ENCODE measurements around the gene N4BP2. TPM values are rescaled to one million over a fixed set of nuclear protein-coding genes. Genes with fewer than 3 reads are reported as not detected.
"Not testable (repeated sequence)": the region's sequence is repeated elsewhere in the genome, so short reads cannot be mapped to it uniquely, and the experiment has no call there.

The N4BP2 gene
- total and polyA plus RNA-seq, 7 experiments from 2014 or later = 12.9 to 37.2 (median 19.4) TPM

DNA sequence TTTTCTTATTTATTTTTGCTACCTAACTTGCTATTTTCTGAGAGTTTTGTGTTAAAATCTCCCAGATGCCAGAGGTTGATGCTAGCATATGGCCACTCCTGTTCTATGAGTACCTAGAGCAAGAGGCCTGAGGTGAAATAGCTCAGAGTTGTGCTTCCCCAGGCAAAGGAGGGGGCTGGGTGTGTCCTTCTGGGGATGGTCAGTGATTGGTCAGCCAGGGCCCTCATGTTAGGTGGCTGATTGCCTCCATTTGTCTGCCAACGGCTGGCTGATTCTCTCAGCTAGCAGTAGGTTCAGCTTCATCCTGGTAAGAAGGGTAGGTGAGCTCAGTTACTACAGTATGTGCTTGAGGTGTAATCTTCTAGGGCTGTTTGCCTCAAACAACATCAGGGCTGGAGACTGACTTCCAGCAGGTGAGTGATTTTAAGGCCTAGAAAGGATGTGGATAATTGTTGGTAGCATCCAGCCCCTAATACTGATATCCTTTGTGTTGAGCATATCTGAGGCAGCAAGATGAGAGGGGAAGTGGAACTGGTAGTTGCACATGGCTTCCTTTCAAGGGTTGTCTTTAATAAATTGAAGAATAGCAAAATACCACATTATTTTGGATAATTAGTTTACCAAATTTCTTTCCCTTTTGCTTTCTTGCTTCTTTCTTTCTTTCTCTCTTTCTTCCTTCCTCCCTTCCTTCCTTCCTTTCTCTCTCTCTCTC, 77.7 kb downstream of the N4BP2 start:
- ChIA-PET CTCF (interaction anchor here (0.8 kb wide), 1 partner anchor 75 kb away, joined by 4 read pairs; no protein-coding TSS in a partner anchor), POLR2A (interaction anchor here (0.8 kb wide), 1 partner anchor 40 kb away, joined by 3 read pairs; no protein-coding TSS in a partner anchor)
- H3K9me3 ChIP-seq (ENCODE audit: control insufficient read depth in 2 of 3, low read length in 3 of 3) = no peaks in the 10 kb centered on the region
- Mint-ChIP-seq H3K4me3 (no peak overlapping the region), H3K36me3 (peaks cover 19 to 37% (median 31%) of the 10 kb centered on the region in 5 donors), H3K4me1 (peaks cover 8 to 23% (median 12%) of the 10 kb centered on the region in 7 donors), H3K9me3 (no peaks in the 10 kb centered on the region), H3K27ac (no peak overlapping the region), H3K27me3 (no peaks in the 10 kb centered on the region)
- ATAC-seq (no peak), DNase-seq (no peak)
- H3K27me3 ChIP-seq (ENCODE audit: control insufficient read depth in 2 of 2, insufficient read depth in 2 of 2, low read length in 2 of 2) = no peaks in the 10 kb centered on the region
- no peak overlapping the region for H3K27ac ChIP-seq (ENCODE audit: low read depth, low read length)
- intact Hi-C loops (cut with micrococcal nuclease) = no loop called here
- no peak overlapping the region for H3K4me3 ChIP-seq (ENCODE audit: low read length)
- H3K4me1 ChIP-seq (ENCODE audit: control insufficient read depth in 2 of 2, insufficient read depth in 2 of 2, low read length in 2 of 2) = no peaks in the 10 kb centered on the region
- peaks cover 0 to 15% (median 4%) of the 10 kb centered on the region in 3 experiments for H3K36me3 ChIP-seq (ENCODE audit: control insufficient read depth in 2 of 3, insufficient read depth in 3 of 3, low read length in 3 of 3)

DNA sequence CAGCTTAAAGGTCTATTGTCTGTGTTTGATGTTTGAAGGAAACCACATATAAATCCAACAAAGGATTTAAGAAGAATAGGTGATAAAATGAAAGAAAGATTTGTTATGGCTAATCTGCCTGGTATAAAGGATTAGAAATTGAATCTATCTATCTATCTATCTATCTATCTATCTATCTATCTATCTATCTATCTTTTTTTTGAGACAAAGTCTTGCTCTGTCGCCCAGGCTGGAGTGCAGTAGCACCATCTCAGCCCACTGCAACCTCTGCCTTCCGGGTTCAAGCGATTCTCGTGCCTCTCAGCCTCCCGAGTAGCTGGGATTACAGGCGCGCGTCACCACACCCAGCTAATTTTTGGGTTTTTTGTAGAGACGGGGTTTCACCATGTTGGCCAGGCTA, 79.6 kb downstream of the N4BP2 start:
- Mint-ChIP-seq H3K36me3 (peaks cover 18 to 40% (median 34%) of the 10 kb centered on the region in 5 donors), H3K4me1 (peaks cover 8 to 26% (median 16%) of the 10 kb centered on the region in 7 donors)
- H3K27me3 ChIP-seq (ENCODE audit: control insufficient read depth in 2 of 2, insufficient read depth in 2 of 2, low read length in 2 of 2); POLR2A ChIA-PET; H3K4me3 Mint-ChIP-seq; H3K9me3 Mint-ChIP-seq; DNase-seq; H3K27ac Mint-ChIP-seq; intact Hi-C loops (cut with micrococcal nuclease); H3K9me3 ChIP-seq (ENCODE audit: control insufficient read depth in 2 of 3, low read length in 3 of 3); CTCF ChIA-PET; H3K4me3 ChIP-seq (ENCODE audit: low read length); H3K4me1 ChIP-seq (ENCODE audit: control insufficient read depth in 2 of 2, insufficient read depth in 2 of 2, low read length in 2 of 2); H3K27me3 Mint-ChIP-seq; ATAC-seq; H3K27ac ChIP-seq (ENCODE audit: low read depth, low read length): not testable (repeated sequence)
- peaks cover 0 to 14% (median 4%) of the 10 kb centered on the region in 3 experiments for H3K36me3 ChIP-seq (ENCODE audit: control insufficient read depth in 2 of 3, insufficient read depth in 3 of 3, low read length in 3 of 3)

DNA sequence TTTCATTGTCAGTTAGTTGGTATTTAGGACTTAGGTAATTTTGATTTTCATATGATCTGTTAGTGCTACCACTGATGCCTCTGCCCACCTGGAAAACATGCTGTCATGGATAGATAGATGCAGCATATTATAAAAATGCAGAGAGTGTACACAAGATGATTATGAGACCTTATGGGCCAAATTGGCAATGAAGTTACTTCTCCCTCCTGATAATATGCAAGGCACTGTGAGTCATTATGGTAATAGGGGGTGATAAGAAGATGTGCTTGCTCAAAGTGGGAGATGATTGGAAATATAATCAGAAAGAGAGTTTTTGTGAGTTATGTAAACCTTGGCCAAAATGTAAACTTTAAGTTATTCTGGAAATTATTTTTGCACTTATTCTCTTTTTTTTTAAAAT, 83.5 kb downstream of the N4BP2 start:
- Histone ChIP-seq H3K9me3 (ENCODE audit: control insufficient read depth in 2 of 3, low read length in 3 of 3) (no peaks in the 10 kb centered on the region), H3K27ac (ENCODE audit: low read depth, low read length) (no peak overlapping the region), H3K36me3 (ENCODE audit: control insufficient read depth in 2 of 3, insufficient read depth in 3 of 3, low read length in 3 of 3) (peaks cover 0 to 17% (median 4%) of the 10 kb centered on the region in 3 experiments), H3K4me3 (ENCODE audit: low read length) (no peak overlapping the region), H3K4me1 (ENCODE audit: control insufficient read depth in 2 of 2, insufficient read depth in 2 of 2, low read length in 2 of 2) (no peaks in the 10 kb centered on the region), H3K27me3 (ENCODE audit: control insufficient read depth in 2 of 2, insufficient read depth in 2 of 2, low read length in 2 of 2) (no peaks in the 10 kb centered on the region)
- H3K4me1 Mint-ChIP-seq = peaks cover 8 to 26% (median 16%) of the 10 kb centered on the region in 7 donors
- no peak overlapping the region for H3K4me3 Mint-ChIP-seq
- H3K27ac Mint-ChIP-seq = peak overlapping the region in 1 of 9 donors; percentile 23
- H3K9me3 Mint-ChIP-seq = peaks cover 0 to 2% (median 0%) of the 10 kb centered on the region in 11 donors
- DNase-seq (no peak), ATAC-seq (no peak)
- intact Hi-C loops (cut with micrococcal nuclease) = no loop called here
- no peaks in the 10 kb centered on the region for H3K27me3 Mint-ChIP-seq
- H3K36me3 Mint-ChIP-seq = peaks cover 15 to 55% (median 42%) of the 10 kb centered on the region in 5 donors
- CTCF ChIA-PET = no interaction called here
- POLR2A ChIA-PET = interaction anchor here (1.2 kb wide), 1 partner anchor 20 kb away, joined by 3 read pairs; no protein-coding TSS in a partner anchor

DNA sequence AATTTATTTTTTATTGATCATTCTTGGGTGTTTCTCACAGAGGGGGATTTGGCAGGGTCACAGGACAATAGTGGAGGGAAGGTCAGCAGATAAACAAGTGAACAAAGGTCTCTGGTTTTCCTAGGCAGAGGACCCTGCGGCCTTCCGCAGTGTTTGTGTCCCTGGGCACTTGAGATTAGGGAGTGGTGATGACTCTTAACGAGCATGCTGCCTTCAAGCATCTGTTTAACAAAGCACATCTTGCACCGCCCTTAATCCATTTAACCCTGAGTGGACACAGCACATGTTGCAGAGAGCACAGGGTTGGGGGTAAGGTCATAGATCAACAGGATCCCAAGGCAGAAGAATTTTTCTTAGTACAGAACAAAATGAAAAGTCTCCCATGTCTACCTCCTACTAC, 83.9 kb downstream of the N4BP2 start:
- CTCF ChIA-PET = not testable (repeated sequence)
- peaks cover 14 to 51% (median 41%) of the 10 kb centered on the region in 5 donors for H3K36me3 Mint-ChIP-seq

DNA sequence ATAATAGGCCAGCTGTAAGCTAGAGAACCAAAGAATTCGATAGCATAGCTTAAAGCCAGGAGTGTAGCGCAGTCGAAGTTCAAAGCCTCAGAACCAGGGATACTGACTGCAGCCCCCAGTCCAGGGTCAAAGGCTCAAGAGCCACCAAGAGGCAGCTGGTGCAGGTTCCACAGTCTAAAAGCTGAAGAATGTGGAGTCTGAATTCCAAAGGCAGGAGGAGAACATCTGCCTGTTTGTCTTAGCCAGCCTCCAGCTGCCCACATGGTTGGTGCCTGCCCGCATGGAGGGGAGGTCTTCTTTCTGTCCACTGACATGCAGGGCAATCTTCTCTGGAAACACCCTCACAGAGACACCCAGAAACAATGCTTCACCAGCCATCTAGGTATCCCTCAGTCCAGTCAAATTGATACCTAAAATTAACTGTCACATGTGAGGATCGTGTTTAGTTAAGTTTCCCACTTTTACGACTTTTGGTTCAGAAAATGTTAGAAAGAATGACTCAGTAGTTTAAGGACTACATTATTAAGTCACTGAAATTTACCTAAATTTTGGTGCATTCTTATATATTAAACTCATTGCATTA, 87.4 kb downstream of the N4BP2 start:
- Mint-ChIP-seq H3K4me3 (no peak overlapping the region), H3K27me3 (no peaks in the 10 kb centered on the region), H3K36me3 (peaks cover 0 to 28% (median 25%) of the 10 kb centered on the region in 5 donors), H3K9me3 (peaks cover 0 to 2% (median 0%) of the 10 kb centered on the region in 11 donors), H3K27ac (peak overlapping the region in 2 of 9 donors; percentile 34 to 68), H3K4me1 (peaks cover 0 to 4% (median 2%) of the 10 kb centered on the region in 7 donors)
- ChIA-PET CTCF (interaction anchor here (0.9 to 1.4 kb wide), 3 partner anchors 8 to 184 kb away, joined by 3 to 5 read pairs (median 5); no protein-coding TSS in a partner anchor), POLR2A (no interaction called here)
- Histone ChIP-seq H3K27ac (ENCODE audit: low read depth, low read length) (no peak overlapping the region), H3K4me3 (ENCODE audit: low read length) (no peak overlapping the region), H3K27me3 (ENCODE audit: control insufficient read depth in 2 of 2, insufficient read depth in 2 of 2, low read length in 2 of 2) (no peaks in the 10 kb centered on the region), H3K36me3 (ENCODE audit: control insufficient read depth in 2 of 3, insufficient read depth in 3 of 3, low read length in 3 of 3) (peaks cover 0 to 9% (median 0%) of the 10 kb centered on the region in 3 experiments), H3K9me3 (ENCODE audit: control insufficient read depth in 2 of 3, low read length in 3 of 3) (no peaks in the 10 kb centered on the region), H3K4me1 (ENCODE audit: control insufficient read depth in 2 of 2, insufficient read depth in 2 of 2, low read length in 2 of 2) (no peaks in the 10 kb centered on the region)
- ATAC-seq (no peak), DNase-seq (no peak)
- intact Hi-C loops (cut with micrococcal nuclease) = no loop called here

More for the DNA sequence above, 83.9 kb downstream of the N4BP2 start:
- ATAC-seq; POLR2A ChIA-PET; H3K27ac ChIP-seq (ENCODE audit: low read depth, low read length); H3K9me3 Mint-ChIP-seq; H3K4me3 Mint-ChIP-seq; H3K27ac Mint-ChIP-seq; H3K4me3 ChIP-seq (ENCODE audit: low read length); H3K27me3 Mint-ChIP-seq; H3K9me3 ChIP-seq (ENCODE audit: control insufficient read depth in 2 of 3, low read length in 3 of 3); H3K4me1 ChIP-seq (ENCODE audit: control insufficient read depth in 2 of 2, insufficient read depth in 2 of 2, low read length in 2 of 2); DNase-seq; H3K27me3 ChIP-seq (ENCODE audit: control insufficient read depth in 2 of 2, insufficient read depth in 2 of 2, low read length in 2 of 2); intact Hi-C loops (cut with micrococcal nuclease): not testable (repeated sequence)
- peaks cover 8 to 25% (median 16%) of the 10 kb centered on the region in 7 donors for H3K4me1 Mint-ChIP-seq
- peaks cover 0 to 17% (median 4%) of the 10 kb centered on the region in 3 experiments for H3K36me3 ChIP-seq (ENCODE audit: control insufficient read depth in 2 of 3, insufficient read depth in 3 of 3, low read length in 3 of 3)

DNA sequence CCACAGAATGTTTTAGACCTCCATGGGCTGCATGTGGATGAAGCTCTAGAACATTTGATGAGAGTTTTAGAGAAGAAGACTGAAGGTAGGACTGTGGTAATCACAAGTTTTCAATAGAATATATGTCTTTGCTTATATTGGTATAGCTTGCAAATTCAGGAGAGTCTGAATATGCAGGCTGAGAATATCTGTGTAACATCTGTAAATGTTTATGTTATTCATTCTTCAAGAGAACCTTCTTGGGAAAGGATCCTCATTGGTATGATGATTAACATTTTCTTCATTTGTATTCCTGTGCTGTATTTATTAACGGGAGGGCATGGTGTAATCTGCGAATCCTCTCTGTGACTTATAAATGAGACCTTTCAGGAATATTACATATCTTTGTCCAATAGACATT, 88.1 kb downstream of the N4BP2 start:
- peaks cover 0 to 9% (median 0%) of the 10 kb centered on the region in 3 experiments for H3K36me3 ChIP-seq (ENCODE audit: control insufficient read depth in 2 of 3, insufficient read depth in 3 of 3, low read length in 3 of 3)
- no peaks in the 10 kb centered on the region for H3K4me1 ChIP-seq (ENCODE audit: control insufficient read depth in 2 of 2, insufficient read depth in 2 of 2, low read length in 2 of 2)
- no peak overlapping the region for H3K27ac ChIP-seq (ENCODE audit: low read depth, low read length)
- peaks cover 0 to 2% (median 0%) of the 10 kb centered on the region in 11 donors for H3K9me3 Mint-ChIP-seq
- no peak overlapping the region for H3K4me3 ChIP-seq (ENCODE audit: low read length)
- H3K4me1 Mint-ChIP-seq = peaks cover 0 to 7% (median 4%) of the 10 kb centered on the region in 7 donors
- no peak for DNase-seq
- peaks cover 0 to 30% (median 25%) of the 10 kb centered on the region in 5 donors for H3K36me3 Mint-ChIP-seq
- ATAC-seq = no peak
- CTCF ChIA-PET = interaction anchor here (0.8 to 2.0 kb wide), 2 partner anchors 181 to 196 kb away, joined by 3 to 5 read pairs; no protein-coding TSS in a partner anchor
- H3K27ac Mint-ChIP-seq = no peak overlapping the region
- intact Hi-C loops (cut with micrococcal nuclease) = no loop called here
- no peak overlapping the region for H3K4me3 Mint-ChIP-seq
- POLR2A ChIA-PET = no interaction called here
- no peaks in the 10 kb centered on the region for H3K27me3 Mint-ChIP-seq
- no peaks in the 10 kb centered on the region for H3K9me3 ChIP-seq (ENCODE audit: control insufficient read depth in 2 of 3, low read length in 3 of 3)
- H3K27me3 ChIP-seq (ENCODE audit: control insufficient read depth in 2 of 2, insufficient read depth in 2 of 2, low read length in 2 of 2) = no peaks in the 10 kb centered on the region
